ENCODE measurements around the gene SLC13A3. TPM values are rescaled to one million over a fixed set of nuclear protein-coding genes. Genes with fewer than 3 reads are reported as not detected.

The SLC13A3 gene
- total RNA-seq, 1 experiment from 2014 or later: 9.1 TPM

- Histone ChIP-seq H3K36me3 (ENCODE audit: low read depth) (no peaks in the 10 kb centered on the region), H3K4me3 (no peak overlapping the region), H3F3A (ENCODE audit: insufficient read depth, low read depth) (no peaks in the 10 kb centered on the region), H4K20me1 (ENCODE audit: insufficient read depth) (no peaks in the 10 kb centered on the region), H3K4me2 (no peak overlapping the region), H2AFZ (no peak overlapping the region), H3K27ac (no peak overlapping the region), H3K9me2 (ENCODE audit: insufficient read depth) (no peaks in the 10 kb centered on the region), H3K79me2 (ENCODE audit: low read depth) (no peaks in the 10 kb centered on the region), H3K4me1 (replicated peaks; ENCODE audit: insufficient read depth) (no peaks in the 10 kb centered on the region), H3K27me3 (ENCODE audit: insufficient read depth, low read depth) (no peaks in the 10 kb centered on the region), H3K9me3 (ENCODE audit: insufficient read depth, low read depth) (no peaks in the 10 kb centered on the region)
- no TSS peak for BruUV-seq (replicated peaks)
- no peak for TF ChIP-seq EZH2 (IDR thresholded peaks at IDR 0.05; ENCODE audit: low read depth)
- TF ChIP-seq CTCF (conservative IDR thresholded peaks at IDR 0.05): no peak
- no peak for DNase-seq
- ChIA-PET POLR2A (ENCODE audit: unreplicated experiment) (no interaction called here), CTCF (no interaction called here)
- intact Hi-C loops (cut with micrococcal nuclease; ENCODE audit: unreplicated experiment): no loop called here
Measured at GRCh38 chr20:46663531-46663930, 12.3 kb upstream of the SLC13A3 start.

- H3F3A ChIP-seq (ENCODE audit: insufficient read depth, low read depth): no peaks in the 10 kb centered on the region
- no peaks in the 10 kb centered on the region for H4K20me1 ChIP-seq (ENCODE audit: insufficient read depth)
- H3K4me2 ChIP-seq: no peak overlapping the region
- ChIA-PET POLR2A (ENCODE audit: unreplicated experiment) (no interaction called here), CTCF (no interaction called here)
- no peak overlapping the region for H3K4me3 ChIP-seq
- DNase-seq: no peak
- no peaks in the 10 kb centered on the region for H3K9me2 ChIP-seq (ENCODE audit: insufficient read depth)
- no peaks in the 10 kb centered on the region for H3K79me2 ChIP-seq (ENCODE audit: low read depth)
- BruUV-seq (replicated peaks): no TSS peak
- TF ChIP-seq EZH2 (IDR thresholded peaks at IDR 0.05; ENCODE audit: low read depth): no peak
- no peak for TF ChIP-seq CTCF (conservative IDR thresholded peaks at IDR 0.05)
- H3K4me1 ChIP-seq (replicated peaks; ENCODE audit: insufficient read depth): no peaks in the 10 kb centered on the region
- no peaks in the 10 kb centered on the region for H3K36me3 ChIP-seq (ENCODE audit: low read depth)
- H2AFZ ChIP-seq: no peak overlapping the region
- H3K9me3 ChIP-seq (ENCODE audit: insufficient read depth, low read depth): no peaks in the 10 kb centered on the region
- no peak overlapping the region for H3K27ac ChIP-seq
- intact Hi-C loops (cut with micrococcal nuclease; ENCODE audit: unreplicated experiment): no loop called here
- H3K27me3 ChIP-seq (ENCODE audit: insufficient read depth, low read depth): no peaks in the 10 kb centered on the region
Measured at GRCh38 chr20:46661659-46662058, 10.4 kb upstream of the SLC13A3 start.

- Histone ChIP-seq H3K36me3 (ENCODE audit: low read depth) (no peaks in the 10 kb centered on the region), H3K79me2 (ENCODE audit: low read depth) (no peaks in the 10 kb centered on the region), H3K9me2 (ENCODE audit: insufficient read depth) (no peaks in the 10 kb centered on the region), H2AFZ (no peak overlapping the region), H3K4me1 (replicated peaks; ENCODE audit: insufficient read depth) (no peaks in the 10 kb centered on the region), H3K27ac (no peak overlapping the region), H3K4me3 (no peak overlapping the region), H3K9me3 (ENCODE audit: insufficient read depth, low read depth) (no peaks in the 10 kb centered on the region), H3F3A (ENCODE audit: insufficient read depth, low read depth) (no peaks in the 10 kb centered on the region), H3K4me2 (no peak overlapping the region), H3K27me3 (ENCODE audit: insufficient read depth, low read depth) (no peaks in the 10 kb centered on the region), H4K20me1 (ENCODE audit: insufficient read depth) (no peaks in the 10 kb centered on the region)
- intact Hi-C loops (cut with micrococcal nuclease; ENCODE audit: unreplicated experiment): no loop called here
- no peak for DNase-seq
- ChIA-PET POLR2A (ENCODE audit: unreplicated experiment) (no interaction called here), CTCF (no interaction called here)
- BruUV-seq (replicated peaks): no TSS peak
- TF ChIP-seq CTCF (conservative IDR thresholded peaks at IDR 0.05): no peak
- TF ChIP-seq EZH2 (IDR thresholded peaks at IDR 0.05; ENCODE audit: low read depth): no peak
Measured at GRCh38 chr20:46660487-46660886, 9.2 kb upstream of the SLC13A3 start.

All from PC-9 (cell line).